ENCODE data around the gene NCOA7. TPM values are rescaled to one million over a fixed set of nuclear protein-coding genes. Genes with fewer than 3 reads are reported as not detected.

NCOA7 gene
- total and polyA plus RNA-seq, 2 of the 8 experiments (the other 6 are each of a cell fraction or from before 2014, with no cell fraction given): 2.6 to 10.7 TPM

- no peak for TF ChIP-seq TEAD4 (IDR thresholded peaks at IDR 0.05; ENCODE audit: low read depth, low read length)
Measured at GRCh38 chr6:125939791-125940190, 149.0 kb downstream of the NCOA7 start (continued).
